HG03097 (cell line): ENCODE data around the gene UHRF2.
"Not testable (repeated sequence)": the region's sequence is repeated elsewhere in the genome, so short reads cannot be mapped to it uniquely, and the experiment has no call there.

Experiments
- ATAC-seq: cut with Tn5 transposase; IDR thresholded peaks from one replicate; pipeline ENCODE4 v1.9.1; 2021; ENCODE audit not compliant: unreplicated experiment, low FRiP score

Gene UHRF2

GRCh38 chr9:6479959-6480358 is 67.0 kb downstream of the UHRF2 start:
- ATAC-seq, result no peak

- no peak for ATAC-seq
Observed at GRCh38 chr9:6484210-6484609, 71.2 kb downstream of the UHRF2 start.

- ATAC-seq, result no peak
Observed at GRCh38 chr9:6488395-6488794, 75.4 kb downstream of the UHRF2 start.

DNA sequence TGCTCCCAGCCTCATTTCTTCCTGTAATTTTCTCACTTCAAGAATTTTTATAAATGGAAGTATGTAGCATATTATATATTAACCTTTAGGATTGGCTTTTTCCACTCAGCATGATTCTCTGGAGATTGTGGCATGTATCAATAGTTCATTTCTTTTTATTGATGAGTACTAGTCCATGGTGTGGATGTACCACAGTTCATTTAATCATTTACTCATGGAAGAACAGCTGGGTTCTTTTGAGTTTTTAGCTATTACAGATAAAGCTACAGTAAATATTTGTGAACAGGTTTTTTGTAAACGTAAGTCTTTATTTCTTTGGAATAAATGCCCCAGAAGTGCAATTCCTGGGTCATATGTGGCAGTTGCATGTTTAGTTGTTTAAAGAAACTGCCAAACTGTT is 76.1 kb downstream of the UHRF2 start:
- no peak for ATAC-seq

DNA sequence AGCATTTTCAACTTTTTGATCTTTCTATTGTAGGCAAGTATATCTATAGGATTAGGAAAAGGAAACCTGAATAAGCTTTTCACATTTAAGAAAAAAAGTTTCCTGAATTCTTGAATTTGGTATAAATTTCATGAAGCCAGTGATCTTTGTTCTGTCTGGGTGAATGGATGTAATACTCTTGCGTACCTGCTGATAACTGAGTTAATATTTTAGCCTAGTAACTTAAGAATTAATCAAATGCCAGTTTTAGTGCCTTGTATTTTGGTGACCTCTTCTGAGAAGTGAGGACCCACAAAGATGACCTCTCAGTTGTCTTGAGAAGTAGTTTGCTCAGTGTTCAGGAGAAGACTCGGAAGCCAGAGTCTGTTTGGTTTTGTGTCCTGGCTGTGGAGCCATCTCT is 77.9 kb downstream of the UHRF2 start:
- no peak for ATAC-seq

GRCh38 chr9:6495466-6495865 is 82.5 kb downstream of the UHRF2 start:
- no peak for ATAC-seq

DNA sequence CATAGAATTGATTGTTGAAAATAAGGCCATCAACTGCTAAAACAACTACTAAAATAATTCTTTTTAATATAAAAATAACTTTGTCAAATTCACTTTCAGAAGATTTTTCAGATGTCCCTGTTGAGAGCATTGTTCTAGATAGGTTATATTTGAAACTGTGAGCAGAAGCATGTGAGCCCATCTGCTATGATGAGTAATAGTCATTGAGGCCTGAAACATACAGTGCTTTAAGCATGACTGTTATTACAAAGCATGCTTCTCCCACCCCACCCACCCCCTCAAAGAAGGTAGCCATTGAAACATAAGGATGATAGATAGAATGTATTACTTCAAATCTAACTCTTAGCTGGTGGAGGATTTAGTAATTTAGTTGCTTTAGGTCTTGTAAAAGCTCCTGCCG is 86.0 kb downstream of the UHRF2 start:
- no peak for ATAC-seq

- ATAC-seq, result no peak
Observed at GRCh38 chr9:6501526-6502210, 88.7 kb downstream of the UHRF2 start.

GRCh38 chr9:6502399-6502798 is 89.4 kb downstream of the UHRF2 start:
- no peak for ATAC-seq

DNA sequence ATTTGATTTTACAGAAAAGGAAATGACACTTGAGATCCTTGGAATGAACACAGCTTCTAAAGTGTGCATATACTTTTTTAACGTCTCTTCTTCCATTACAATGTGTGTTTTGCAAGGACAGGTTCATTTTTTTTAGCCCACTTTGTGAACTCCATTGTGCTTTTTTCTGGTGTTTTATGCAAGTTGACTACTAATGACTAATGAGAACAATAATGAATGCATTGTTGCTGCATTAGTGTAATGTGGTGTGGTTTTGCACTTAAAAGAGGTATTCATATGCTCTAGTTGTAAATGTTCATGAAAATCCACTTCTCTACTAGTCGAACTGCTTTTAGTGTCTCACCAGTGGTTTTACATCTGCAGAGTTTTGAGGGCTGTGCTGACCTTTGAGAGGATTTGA is 93.6 kb downstream of the UHRF2 start:
- ATAC-seq, result no peak

- ATAC-seq, result no peak
Observed at GRCh38 chr9:6512085-6512657, 99.2 kb downstream of the UHRF2 start.

DNA sequence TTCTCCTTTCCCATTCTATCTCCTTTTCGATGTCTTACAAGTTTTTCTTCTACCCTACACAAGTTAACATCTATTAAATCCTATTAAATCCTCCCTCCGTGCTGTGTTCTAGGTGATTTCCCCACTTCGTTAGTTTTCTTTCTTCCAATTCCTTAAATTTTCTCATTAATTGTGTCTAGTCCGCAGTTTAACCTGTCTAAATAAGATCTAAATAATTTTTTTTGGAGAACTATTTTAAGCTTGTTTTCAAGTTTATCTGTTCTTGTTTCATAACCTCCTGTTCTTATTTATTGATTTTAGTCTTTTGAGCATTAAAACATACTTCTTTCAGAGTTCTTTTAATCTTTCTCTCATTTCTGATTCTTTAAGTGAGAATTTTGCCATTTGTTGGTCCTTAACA is 109.3 kb downstream of the UHRF2 start:
- no peak for ATAC-seq

DNA sequence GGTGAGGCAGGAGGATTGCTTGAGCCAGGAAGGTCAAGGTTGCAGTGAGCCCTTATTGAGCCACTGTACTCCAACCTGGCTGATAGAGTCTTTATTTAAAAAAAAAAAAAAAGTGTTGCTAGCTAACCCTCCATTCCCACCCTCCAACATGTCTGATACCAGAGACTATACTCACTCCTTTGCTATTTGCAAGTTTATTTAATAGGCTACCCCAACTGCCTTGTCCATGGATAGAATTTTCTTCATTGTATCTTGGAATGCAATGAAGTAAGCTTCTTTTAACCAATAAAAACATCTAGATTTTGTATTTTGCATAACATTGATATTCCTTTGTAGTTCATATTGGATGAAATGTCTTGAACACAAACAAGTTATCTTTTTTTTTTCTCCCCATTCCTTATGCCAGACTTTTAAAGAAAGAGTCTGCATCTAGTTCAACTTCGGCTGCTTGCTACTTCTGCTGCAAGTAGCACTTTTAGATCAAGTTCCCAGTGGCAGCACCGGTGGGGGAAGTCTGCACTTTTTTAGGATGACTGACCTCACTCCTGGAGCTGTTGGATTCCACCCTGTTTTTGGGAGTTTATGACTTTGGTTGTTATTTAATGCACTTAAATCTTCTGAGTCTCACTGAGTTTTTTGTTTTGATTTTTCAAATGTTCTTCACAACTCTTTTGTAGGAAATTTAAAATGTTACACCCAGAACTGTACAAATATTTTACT is 112.5 kb downstream of the UHRF2 start:
- ATAC-seq, result no peak

DNA sequence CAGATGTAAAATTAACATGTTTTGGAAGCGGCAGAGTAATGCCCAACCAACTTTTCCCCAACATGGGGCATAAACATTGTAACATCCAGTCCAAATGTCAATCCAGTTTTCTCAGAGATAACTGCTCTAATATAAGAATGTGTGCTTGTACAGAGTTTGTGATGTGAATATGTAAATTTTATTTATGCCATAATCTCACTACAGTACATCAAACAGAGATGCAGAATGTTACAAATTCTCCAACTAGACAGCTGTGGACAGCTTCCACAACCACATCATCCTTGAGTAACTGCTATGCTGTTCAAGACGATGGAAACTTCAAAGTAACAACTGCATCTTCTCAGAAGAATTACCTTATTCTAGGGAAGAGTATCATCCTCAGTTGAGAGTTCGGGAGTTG is 122.6 kb downstream of the UHRF2 start:
- no peak for ATAC-seq

GRCh38 chr9:6538666-6539071 is 125.7 kb downstream of the UHRF2 start:
- no peak for ATAC-seq

- ATAC-seq, result not testable (repeated sequence)
Observed at GRCh38 chr9:6542617-6543016, 129.6 kb downstream of the UHRF2 start.

- no peak for ATAC-seq
Observed at GRCh38 chr9:6543204-6543603, 130.2 kb downstream of the UHRF2 start.

- ATAC-seq, result no peak
Observed at GRCh38 chr9:6545017-6545691, 132.2 kb downstream of the UHRF2 start.

DNA sequence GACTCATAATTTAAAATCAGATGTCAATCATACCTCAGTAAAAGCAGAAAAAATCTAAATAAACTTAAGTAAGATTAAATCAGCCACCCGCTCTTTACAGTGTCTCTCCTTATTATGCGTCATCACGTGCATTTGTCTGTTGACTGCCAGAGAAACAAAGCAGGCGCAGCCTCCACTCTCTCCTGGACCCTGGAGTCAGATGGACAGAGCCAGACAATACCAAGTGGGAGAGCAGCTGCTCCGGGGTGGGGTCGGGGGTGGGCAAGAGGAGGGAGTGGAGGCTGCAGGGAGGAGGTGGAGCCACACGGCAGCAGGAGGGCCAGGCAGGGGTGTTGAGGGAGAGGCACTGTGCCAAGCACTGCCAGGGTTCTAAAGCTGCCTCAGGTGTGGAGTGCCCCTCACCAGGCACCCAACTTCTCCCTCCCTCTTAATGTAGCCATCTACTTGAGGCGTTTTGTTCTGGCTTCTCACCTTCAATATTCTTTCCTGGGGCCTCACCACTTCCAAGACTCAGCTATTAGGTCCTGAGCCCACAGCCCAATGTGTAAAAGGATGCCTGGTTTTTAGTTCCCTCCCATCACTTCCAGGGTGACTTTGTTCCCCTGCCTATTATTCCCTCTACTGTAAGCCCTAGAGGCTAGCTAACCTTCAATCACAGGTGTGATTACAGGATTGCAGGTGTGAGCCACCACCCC is 136.3 kb downstream of the UHRF2 start:
- ATAC-seq, result no peak

DNA sequence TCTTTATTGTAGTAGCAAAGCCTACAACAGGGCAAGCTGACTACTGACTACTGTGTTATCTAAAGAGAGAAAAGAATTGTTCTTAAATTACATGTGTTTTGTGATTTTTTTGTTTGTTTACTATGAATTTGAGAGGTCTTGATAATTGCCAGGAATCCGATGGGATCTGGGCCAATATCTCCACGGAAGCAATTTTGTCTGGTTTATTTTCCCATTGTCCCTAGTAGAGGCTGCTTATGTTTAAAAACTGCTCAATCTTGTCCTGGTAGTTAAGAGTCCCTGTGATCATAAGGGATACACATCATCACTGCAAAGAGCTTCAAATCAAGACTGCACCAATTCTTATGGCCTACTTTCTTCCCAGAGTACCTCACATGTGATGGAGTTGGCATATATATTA is 138.1 kb downstream of the UHRF2 start:
- ATAC-seq, result no peak

DNA sequence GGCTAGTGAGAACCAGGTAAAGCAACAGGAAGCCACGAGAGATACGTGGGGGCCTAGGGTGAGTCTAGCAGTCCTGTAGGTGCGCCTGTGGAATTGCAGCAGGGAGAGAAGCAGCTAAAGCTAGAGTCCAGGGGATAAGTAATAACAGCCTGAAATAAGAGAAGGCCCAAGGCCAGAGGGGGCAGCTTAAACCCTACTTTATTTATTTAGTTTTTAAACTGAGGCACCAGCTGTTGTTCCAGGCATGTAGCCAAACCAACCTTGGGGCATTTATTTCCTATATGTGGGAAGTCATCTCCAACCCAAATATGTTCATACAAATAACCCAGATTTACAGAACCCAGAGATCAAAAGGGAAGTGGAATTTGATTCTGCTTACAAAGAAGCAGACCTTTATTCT is 139.0 kb downstream of the UHRF2 start:
- no peak for ATAC-seq
